ENCODE data around the gene COQ10A. TPM values are rescaled to one million over a fixed set of nuclear protein-coding genes. Genes with fewer than 3 reads are reported as not detected.

The COQ10A gene
- total and polyA plus RNA-seq, 10 of the 15 experiments (the other 5 are each of a cell fraction or from before 2014, with no cell fraction given), result 3.3 to 19.5 (median 6.9) TPM

DNA sequence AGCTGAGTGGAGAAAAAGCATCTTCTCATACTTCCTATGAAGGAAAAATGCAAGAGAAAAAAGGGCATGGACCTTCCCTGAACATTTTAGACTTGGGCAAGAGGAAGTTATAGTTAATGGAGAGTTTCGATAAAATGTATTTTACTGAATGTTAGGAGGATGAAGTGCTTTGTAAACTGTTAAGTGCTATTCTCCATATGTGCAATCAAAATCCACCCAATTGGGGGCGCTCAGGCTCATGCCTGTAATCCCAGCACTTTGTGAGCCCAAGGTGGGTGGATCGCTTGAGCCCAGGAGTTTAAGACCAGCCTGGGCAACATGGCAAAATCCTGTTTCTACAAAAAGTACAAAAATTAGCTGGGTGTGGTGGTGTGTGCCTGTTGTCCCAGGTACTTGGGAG is 50.9 kb downstream of the COQ10A start:
- no TSS peak for BruUV-seq (replicated peaks)
- no peak overlapping the region for H3K4me2 ChIP-seq (ENCODE audit: control insufficient read depth, insufficient read depth)
- ATAC-seq, result no peak
- no peaks in the 10 kb centered on the region for H3K27me3 ChIP-seq (replicated peaks in 1 of 2; ENCODE audit: control insufficient read depth in 2 of 2, insufficient read depth in 2 of 2, low read length in 1 of 2)
- 96% methylated on average over 3 of the region's 3 CpGs for WGBS (ENCODE audit: insufficient coverage, insufficient replicate concordance, low lambda C conversion rate, missing lambda C conversion rate)
- POLR2A ChIA-PET, result interaction anchor here (0.6 to 3.0 kb wide), 3 partner anchors 21 to 144 kb away, joined by 3 to 14 read pairs (median 6); partner anchors contain the start of gene IL23A
- H2AFZ ChIP-seq (ENCODE audit: control insufficient read depth, low read depth, low read length), result no peak overlapping the region
- H3K36me3 ChIP-seq (ENCODE audit: control insufficient read depth in 2 of 2, insufficient read depth in 2 of 2, low read length in 1 of 2), result peaks cover 2 to 11% of the 10 kb centered on the region in 2 experiments; a peak in 3 of 4 replicates
- H3K9ac ChIP-seq (ENCODE audit: control insufficient read depth, insufficient read depth, low read length), result no peak overlapping the region
- in situ Hi-C loops (cut with MboI) (no loop called here), intact Hi-C loops (cut with micrococcal nuclease; ENCODE audit: unreplicated experiment) (loop anchor here (5.0 kb wide), 1 partner anchor 200 kb away; the partner anchor contains the start of genes RPL41 and ZC3H10)
- RAD21 ChIA-PET (ENCODE audit: unreplicated experiment), result interaction anchor here (3.7 to 5.5 kb wide), 2 partner anchors 42 to 144 kb away, joined by 34 to 71 read pairs; partner anchors contain the start of gene STAT2
- H3K27ac ChIP-seq (ENCODE audit: control insufficient read depth, insufficient read depth), result no peak overlapping the region
- TF ChIP-seq EP300 (IDR thresholded peaks at IDR 0.05; ENCODE audit: borderline replicate concordance in 1 of 2, control insufficient read depth in 1 of 2, low read depth in 2 of 2, low read length in 2 of 2), result no peak
- TF ChIP-seq RAD21 (IDR thresholded peaks at IDR 0.05; ENCODE audit: insufficient read depth, low read depth, low read length), result peak; percentile 26; the same call in 1 of the 2 replicates
- no peaks in the 10 kb centered on the region for H3K9me3 ChIP-seq (replicated peaks; ENCODE audit: control insufficient read depth, insufficient read depth, low read length)
- H3K4me1 ChIP-seq (ENCODE audit: control insufficient read depth, insufficient read depth, low read length), result peaks cover 3% of the 10 kb centered on the region
- no peaks in the 10 kb centered on the region for H4K20me1 ChIP-seq (ENCODE audit: control insufficient read depth, insufficient read depth)
- no peak for DNase-seq (ENCODE audit: low read depth, low spot score)
- no peak overlapping the region for H3K4me3 ChIP-seq
- CTCF ChIA-PET, result interaction anchor here (5.6 kb wide), 1 partner anchor 145 kb away, joined by 76 read pairs; no protein-coding TSS in a partner anchor
- FAIRE-seq, result no peak
- peaks cover 19% of the 10 kb centered on the region for H3K79me2 ChIP-seq (ENCODE audit: control insufficient read depth, insufficient read depth, low read length)
- SMC1A ChIA-PET (ENCODE audit: uncharacterized antibody, unreplicated experiment), result interaction anchor here (2.4 to 2.8 kb wide), 2 partner anchors 131 to 143 kb away, joined by 14 read pairs; partner anchors contain the start of gene TIMELESS

Other genes with a start within 250 kb of the COQ10A start
Only the 7 nearest of the 24 such genes appear.
- 38.0 and 44.8 TPM in 2 replicates for gene RNF41, start 45.0 kb upstream of the COQ10A start, total RNA-seq (2014; rRNA removed)
- 28.8 and 30.1 TPM in 2 replicates for gene RNF41, start 45.0 kb upstream of the COQ10A start, total RNA-seq (2014; rRNA removed; fragmentation: Illumina TruSeq; extraction: Trizol)
- gene RNF41, start 45.0 kb upstream of the COQ10A start, total RNA-seq (2021), result 29.9 and 31.0 TPM in 2 replicates
- gene RNF41, start 45.0 kb upstream of the COQ10A start, polyA plus RNA-seq (2011; rRNA removed), result 30.9 and 47.8 TPM in 2 replicates
- gene RNF41, start 45.0 kb upstream of the COQ10A start, polyA plus RNA-seq (2014; fragmentation: Illumina TruSeq; extraction: Trizol), result 27.6 and 33.2 TPM in 2 replicates
- gene RNF41, start 45.0 kb upstream of the COQ10A start, polyA plus RNA-seq (2014; fragmentation: Nextera tagmentation; extraction: Ambion mirVana), result 10 to 100 TPM; 11.1 to 24.5 TPM
- gene RNF41, start 45.0 kb upstream of the COQ10A start, polyA plus RNA-seq (2014; rRNA removed), result 38.2 and 39.2 TPM in 2 replicates
- gene RNF41, start 45.0 kb upstream of the COQ10A start, polyA plus RNA-seq (2016; fragmentation: Nextera tagmentation; extraction: Ambion mirVana), result 10 to 100 TPM; 22.3 to 23.9 TPM
- gene NABP2, start 42.6 kb upstream of the COQ10A start, total RNA-seq (2014; rRNA removed), result 63.6 and 65.6 TPM in 2 replicates
- 54.1 and 58.2 TPM in 2 replicates for gene NABP2, start 42.6 kb upstream of the COQ10A start, total RNA-seq (2014; rRNA removed; fragmentation: Illumina TruSeq; extraction: Trizol)
- 45.8 and 51.3 TPM in 2 replicates for gene NABP2, start 42.6 kb upstream of the COQ10A start, total RNA-seq (2021)
- 66.2 and 82.2 TPM in 2 replicates for gene NABP2, start 42.6 kb upstream of the COQ10A start, polyA plus RNA-seq (2011; rRNA removed)
- gene NABP2, start 42.6 kb upstream of the COQ10A start, polyA plus RNA-seq (2014; fragmentation: Illumina TruSeq; extraction: Trizol), result 39.3 and 53.8 TPM in 2 replicates
- gene NABP2, start 42.6 kb upstream of the COQ10A start, polyA plus RNA-seq (2014; fragmentation: Nextera tagmentation; extraction: Ambion mirVana), result 10 to 100 TPM; 20.7 to 29.5 TPM
- gene NABP2, start 42.6 kb upstream of the COQ10A start, polyA plus RNA-seq (2014; rRNA removed), result 76.4 and 81.7 TPM in 2 replicates
- gene NABP2, start 42.6 kb upstream of the COQ10A start, polyA plus RNA-seq (2016; fragmentation: Nextera tagmentation; extraction: Ambion mirVana), result 10 to 100 TPM; 90.9 to 97.9 TPM
- gene SLC39A5, start 36.9 kb upstream of the COQ10A start, total RNA-seq (2014; rRNA removed), result not detected in 2 replicates
- gene SLC39A5, start 36.9 kb upstream of the COQ10A start, total RNA-seq (2014; rRNA removed; fragmentation: Illumina TruSeq; extraction: Trizol), result not detected in 2 replicates
- gene SLC39A5, start 36.9 kb upstream of the COQ10A start, total RNA-seq (2021), result 0.29 and 0.56 TPM in 2 replicates
- 0.15 TPM in 1 of 2 replicates, not detected in the other for gene SLC39A5, start 36.9 kb upstream of the COQ10A start, polyA plus RNA-seq (2011; rRNA removed)
- gene SLC39A5, start 36.9 kb upstream of the COQ10A start, polyA plus RNA-seq (2014; fragmentation: Illumina TruSeq; extraction: Trizol), result 0.15 TPM in 1 of 2 replicates, not detected in the other
- not detected for gene SLC39A5, start 36.9 kb upstream of the COQ10A start, polyA plus RNA-seq (2014; fragmentation: Nextera tagmentation; extraction: Ambion mirVana)
- 0.13 TPM in 1 of 2 replicates, not detected in the other for gene SLC39A5, start 36.9 kb upstream of the COQ10A start, polyA plus RNA-seq (2014; rRNA removed)
- not detected for gene SLC39A5, start 36.9 kb upstream of the COQ10A start, polyA plus RNA-seq (2016; fragmentation: Nextera tagmentation; extraction: Ambion mirVana)
- 7.9 and 8.1 TPM in 2 replicates for gene ANKRD52, start 8.6 kb upstream of the COQ10A start, total RNA-seq (2014; rRNA removed)
- gene ANKRD52, start 8.6 kb upstream of the COQ10A start, total RNA-seq (2014; rRNA removed; fragmentation: Illumina TruSeq; extraction: Trizol), result 6.3 and 7.5 TPM in 2 replicates
- 49.7 and 52.3 TPM in 2 replicates for gene ANKRD52, start 8.6 kb upstream of the COQ10A start, total RNA-seq (2021)
- 4.7 and 11.7 TPM in 2 replicates for gene ANKRD52, start 8.6 kb upstream of the COQ10A start, polyA plus RNA-seq (2011; rRNA removed)
- gene ANKRD52, start 8.6 kb upstream of the COQ10A start, polyA plus RNA-seq (2014; fragmentation: Illumina TruSeq; extraction: Trizol), result 17.7 and 24.0 TPM in 2 replicates
- 1 to 10 TPM in 1 of 2 experiments, under 1 TPM in 1; 0.90 to 1.2 TPM for gene ANKRD52, start 8.6 kb upstream of the COQ10A start, polyA plus RNA-seq (2014; fragmentation: Nextera tagmentation; extraction: Ambion mirVana)
- gene ANKRD52, start 8.6 kb upstream of the COQ10A start, polyA plus RNA-seq (2014; rRNA removed), result 20.6 and 23.9 TPM in 2 replicates
- 10 to 100 TPM; 50.6 to 55.3 TPM for gene ANKRD52, start 8.6 kb upstream of the COQ10A start, polyA plus RNA-seq (2016; fragmentation: Nextera tagmentation; extraction: Ambion mirVana)
- gene CS, start 33.4 kb downstream of the COQ10A start, total RNA-seq (2014; rRNA removed), result 105 and 109 TPM in 2 replicates
- 111 and 119 TPM in 2 replicates for gene CS, start 33.4 kb downstream of the COQ10A start, total RNA-seq (2014; rRNA removed; fragmentation: Illumina TruSeq; extraction: Trizol)
- gene CS, start 33.4 kb downstream of the COQ10A start, total RNA-seq (2021), result 276 and 302 TPM in 2 replicates
- 71.2 and 159 TPM in 2 replicates for gene CS, start 33.4 kb downstream of the COQ10A start, polyA plus RNA-seq (2011; rRNA removed)
- 237 and 305 TPM in 2 replicates for gene CS, start 33.4 kb downstream of the COQ10A start, polyA plus RNA-seq (2014; fragmentation: Illumina TruSeq; extraction: Trizol)
- 100 to 1,000 TPM in 1 of 2 experiments, 10 to 100 TPM in 1; 64.9 to 104 TPM for gene CS, start 33.4 kb downstream of the COQ10A start, polyA plus RNA-seq (2014; fragmentation: Nextera tagmentation; extraction: Ambion mirVana)
- 115 and 140 TPM in 2 replicates for gene CS, start 33.4 kb downstream of the COQ10A start, polyA plus RNA-seq (2014; rRNA removed)
- 100 to 1,000 TPM; 182 to 196 TPM for gene CS, start 33.4 kb downstream of the COQ10A start, polyA plus RNA-seq (2016; fragmentation: Nextera tagmentation; extraction: Ambion mirVana)
- 68.2 and 70.2 TPM in 2 replicates for gene CNPY2, start 49.0 kb downstream of the COQ10A start, total RNA-seq (2014; rRNA removed)
- gene CNPY2, start 49.0 kb downstream of the COQ10A start, total RNA-seq (2014; rRNA removed; fragmentation: Illumina TruSeq; extraction: Trizol), result 63.9 and 73.6 TPM in 2 replicates
- 75.0 and 93.7 TPM in 2 replicates for gene CNPY2, start 49.0 kb downstream of the COQ10A start, total RNA-seq (2021)
- 125 and 131 TPM in 2 replicates for gene CNPY2, start 49.0 kb downstream of the COQ10A start, polyA plus RNA-seq (2011; rRNA removed)
- gene CNPY2, start 49.0 kb downstream of the COQ10A start, polyA plus RNA-seq (2014; fragmentation: Illumina TruSeq; extraction: Trizol), result 77.7 and 81.8 TPM in 2 replicates
- 10 to 100 TPM; 25.0 to 50.3 TPM for gene CNPY2, start 49.0 kb downstream of the COQ10A start, polyA plus RNA-seq (2014; fragmentation: Nextera tagmentation; extraction: Ambion mirVana)
- gene CNPY2, start 49.0 kb downstream of the COQ10A start, polyA plus RNA-seq (2014; rRNA removed), result 91.8 and 101 TPM in 2 replicates
- 100 to 1,000 TPM; 264 to 276 TPM for gene CNPY2, start 49.0 kb downstream of the COQ10A start, polyA plus RNA-seq (2016; fragmentation: Nextera tagmentation; extraction: Ambion mirVana)
- 33.7 and 36.4 TPM in 2 replicates for gene PAN2, start 67.1 kb downstream of the COQ10A start, total RNA-seq (2014; rRNA removed)
- 20.2 and 22.3 TPM in 2 replicates for gene PAN2, start 67.1 kb downstream of the COQ10A start, total RNA-seq (2014; rRNA removed; fragmentation: Illumina TruSeq; extraction: Trizol)
- 41.2 and 41.7 TPM in 2 replicates for gene PAN2, start 67.1 kb downstream of the COQ10A start, total RNA-seq (2021)
- gene PAN2, start 67.1 kb downstream of the COQ10A start, polyA plus RNA-seq (2011; rRNA removed), result 61.8 and 64.5 TPM in 2 replicates
- 37.0 and 46.7 TPM in 2 replicates for gene PAN2, start 67.1 kb downstream of the COQ10A start, polyA plus RNA-seq (2014; fragmentation: Illumina TruSeq; extraction: Trizol)
- gene PAN2, start 67.1 kb downstream of the COQ10A start, polyA plus RNA-seq (2014; fragmentation: Nextera tagmentation; extraction: Ambion mirVana), result 10 to 100 TPM; 14.4 to 14.5 TPM
- gene PAN2, start 67.1 kb downstream of the COQ10A start, polyA plus RNA-seq (2014; rRNA removed), result 41.5 and 42.4 TPM in 2 replicates
- 10 to 100 TPM; 25.9 to 33.4 TPM for gene PAN2, start 67.1 kb downstream of the COQ10A start, polyA plus RNA-seq (2016; fragmentation: Nextera tagmentation; extraction: Ambion mirVana)